Measurements from ENCODE around the gene SPATS2L.

SPATS2L gene

GRCh38 chr2:200484934-200485333, 178.4 kb downstream of the SPATS2L start:
- Histone ChIP-seq H3K4me1 (ENCODE audit: insufficient read depth, low read length, poor library complexity, severe bottlenecking) (peaks cover 27% of the 10 kb centered on the region), H3K27me3 (ENCODE audit: insufficient read depth, low read length, poor library complexity, severe bottlenecking) (no peaks in the 10 kb centered on the region), H3K4me3 (ENCODE audit: low read length, poor library complexity, severe bottlenecking) (no peak overlapping the region), H3K9me2 (replicated peaks; ENCODE audit: low read depth, low read length) (no peaks in the 10 kb centered on the region), H3K4me2 (ENCODE audit: low read depth, low read length, poor library complexity, severe bottlenecking) (peak overlapping the region; percentile 71), H3K79me2 (ENCODE audit: insufficient read depth, low read length) (no peaks in the 10 kb centered on the region), H4K20me1 (ENCODE audit: insufficient read depth, low read length, poor library complexity, severe bottlenecking) (no peaks in the 10 kb centered on the region), H3K9me3 (ENCODE audit: insufficient read depth, low read depth, low read length) (no peaks in the 10 kb centered on the region), H3F3A (ENCODE audit: low read depth) (peaks cover 11% of the 10 kb centered on the region), H3K9ac (ENCODE audit: low read depth, low read length, poor library complexity, severe bottlenecking) (peak overlapping the region; percentile 52), H3K36me3 (ENCODE audit: insufficient read depth, low read length) (peaks cover 6% of the 10 kb centered on the region; the same call in 1 of the 2 replicates), H2AFZ (ENCODE audit: low read length) (peak overlapping the region; percentile 52)
- TF ChIP-seq, protein P1, sequence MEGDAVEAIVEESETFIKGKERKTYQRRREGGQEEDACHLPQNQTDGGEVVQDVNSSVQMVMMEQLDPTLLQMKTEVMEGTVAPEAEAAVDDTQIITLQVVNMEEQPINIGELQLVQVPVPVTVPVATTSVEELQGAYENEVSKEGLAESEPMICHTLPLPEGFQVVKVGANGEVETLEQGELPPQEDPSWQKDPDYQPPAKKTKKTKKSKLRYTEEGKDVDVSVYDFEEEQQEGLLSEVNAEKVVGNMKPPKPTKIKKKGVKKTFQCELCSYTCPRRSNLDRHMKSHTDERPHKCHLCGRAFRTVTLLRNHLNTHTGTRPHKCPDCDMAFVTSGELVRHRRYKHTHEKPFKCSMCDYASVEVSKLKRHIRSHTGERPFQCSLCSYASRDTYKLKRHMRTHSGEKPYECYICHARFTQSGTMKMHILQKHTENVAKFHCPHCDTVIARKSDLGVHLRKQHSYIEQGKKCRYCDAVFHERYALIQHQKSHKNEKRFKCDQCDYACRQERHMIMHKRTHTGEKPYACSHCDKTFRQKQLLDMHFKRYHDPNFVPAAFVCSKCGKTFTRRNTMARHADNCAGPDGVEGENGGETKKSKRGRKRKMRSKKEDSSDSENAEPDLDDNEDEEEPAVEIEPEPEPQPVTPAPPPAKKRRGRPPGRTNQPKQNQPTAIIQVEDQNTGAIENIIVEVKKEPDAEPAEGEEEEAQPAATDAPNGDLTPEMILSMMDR (conservative IDR thresholded peaks at IDR 0.05; ENCODE audit: low read length): no peak
- no peak for TF ChIP-seq EZH2phosphoT487 (IDR thresholded peaks at IDR 0.05; ENCODE audit: borderline replicate concordance)

DNA sequence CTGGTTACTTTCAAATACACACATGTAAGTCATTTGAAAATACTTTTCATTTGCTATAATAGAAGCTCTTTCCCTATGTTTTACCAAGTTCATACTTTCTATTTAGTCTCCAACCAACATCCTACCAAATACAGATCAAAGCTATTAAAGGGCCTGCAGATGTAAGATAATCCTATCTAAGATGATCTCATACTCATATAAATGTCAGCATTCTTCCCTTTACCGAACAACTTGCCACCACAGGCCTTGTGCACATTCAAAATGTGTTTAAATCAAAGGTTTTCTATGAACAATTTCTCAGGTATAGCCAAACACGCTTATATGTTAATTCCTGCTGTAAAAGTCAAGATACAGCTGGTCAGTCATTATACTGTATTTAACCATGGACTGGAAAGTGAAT, 180.0 kb downstream of the SPATS2L start:
- Histone ChIP-seq H3K9me2 (replicated peaks; ENCODE audit: low read depth, low read length) (no peaks in the 10 kb centered on the region), H3K79me2 (ENCODE audit: insufficient read depth, low read length) (no peaks in the 10 kb centered on the region), H2AFZ (ENCODE audit: low read length) (peak overlapping the region; percentile 52), H3K4me1 (ENCODE audit: insufficient read depth, low read length, poor library complexity, severe bottlenecking) (peaks cover 27% of the 10 kb centered on the region), H3K9ac (ENCODE audit: low read depth, low read length, poor library complexity, severe bottlenecking) (peak overlapping the region; percentile 52), H3K9me3 (ENCODE audit: insufficient read depth, low read depth, low read length) (no peaks in the 10 kb centered on the region), H3K36me3 (ENCODE audit: insufficient read depth, low read length) (peaks cover 7% of the 10 kb centered on the region; the same call in 1 of the 2 replicates), H4K20me1 (ENCODE audit: insufficient read depth, low read length, poor library complexity, severe bottlenecking) (no peaks in the 10 kb centered on the region), H3K4me3 (ENCODE audit: low read length, poor library complexity, severe bottlenecking) (peak overlapping the region; percentile 53), H3K27me3 (ENCODE audit: insufficient read depth, low read length, poor library complexity, severe bottlenecking) (no peaks in the 10 kb centered on the region), H3K4me2 (ENCODE audit: low read depth, low read length, poor library complexity, severe bottlenecking) (peak overlapping the region; percentile 71), H3F3A (ENCODE audit: low read depth) (peaks cover 11% of the 10 kb centered on the region)
- TF ChIP-seq, protein P1 (conservative IDR thresholded peaks at IDR 0.05; ENCODE audit: low read length): no peak
- no peak for TF ChIP-seq EZH2phosphoT487 (IDR thresholded peaks at IDR 0.05; ENCODE audit: borderline replicate concordance)

GRCh38 chr2:200488169-200488568, 181.7 kb downstream of the SPATS2L start:
- no peak for TF ChIP-seq EZH2phosphoT487 (IDR thresholded peaks at IDR 0.05; ENCODE audit: borderline replicate concordance)
- TF ChIP-seq, protein P1 (conservative IDR thresholded peaks at IDR 0.05; ENCODE audit: low read length): no peak
- H4K20me1 ChIP-seq (ENCODE audit: insufficient read depth, low read length, poor library complexity, severe bottlenecking): no peaks in the 10 kb centered on the region
- no peaks in the 10 kb centered on the region for H3K9me2 ChIP-seq (replicated peaks; ENCODE audit: low read depth, low read length)
- H3K4me1 ChIP-seq (ENCODE audit: insufficient read depth, low read length, poor library complexity, severe bottlenecking): peaks cover 27% of the 10 kb centered on the region
- H3K79me2 ChIP-seq (ENCODE audit: insufficient read depth, low read length): no peaks in the 10 kb centered on the region
- H3K36me3 ChIP-seq (ENCODE audit: insufficient read depth, low read length): peaks cover 12% of the 10 kb centered on the region; the same call in 1 of the 2 replicates
- no peaks in the 10 kb centered on the region for H3K9me3 ChIP-seq (ENCODE audit: insufficient read depth, low read depth, low read length)
- H2AFZ ChIP-seq (ENCODE audit: low read length): no peak overlapping the region
- H3K4me3 ChIP-seq (ENCODE audit: low read length, poor library complexity, severe bottlenecking): no peak overlapping the region
- H3K27me3 ChIP-seq (ENCODE audit: insufficient read depth, low read length, poor library complexity, severe bottlenecking): no peaks in the 10 kb centered on the region
- peaks cover 11% of the 10 kb centered on the region for H3F3A ChIP-seq (ENCODE audit: low read depth)
- H3K4me2 ChIP-seq (ENCODE audit: low read depth, low read length, poor library complexity, severe bottlenecking): no peak overlapping the region
- no peak overlapping the region for H3K9ac ChIP-seq (ENCODE audit: low read depth, low read length, poor library complexity, severe bottlenecking)

Measured in Loucy (cell line).